ENCODE data around the gene SERINC1. TPM values are rescaled to one million over a fixed set of nuclear protein-coding genes. Genes with fewer than 3 reads are reported as not detected.
A peak's percentile ranks its signal among the peaks of the same experiment; 100 is the strongest.
"Not testable (repeated sequence)": the region's sequence is repeated elsewhere in the genome, so short reads cannot be mapped to it uniquely, and the experiment has no call there.

The SERINC1 gene
- total and polyA plus RNA-seq, 3 experiments from 2014 or later, result 61.7 to 130 (median 62.9) TPM

- no peak for DNase-seq
These were observed 13.5 kb downstream of the SERINC1 start for GRCh38 chr6:122458087-122458486.

GRCh38 chr6:122455116-122455515, 16.5 kb downstream of the SERINC1 start:
- POLR2A ChIA-PET, result interaction anchor here (1.5 kb wide), 1 partner anchor 16 kb away, joined by 4 read pairs; the partner anchor contains the start of gene SERINC1

More at GRCh38 chr6:122458087-122458486, 13.5 kb downstream of the SERINC1 start:
- Mint-ChIP-seq H3K27me3 (no peaks in the 10 kb centered on the region), H3K9me3 (no peaks in the 10 kb centered on the region), H3K36me3 (peaks cover 2 to 62% (median 18%) of the 10 kb centered on the region in 3 donors), H3K27ac (peak overlapping the region in 3 of 8 donors; percentile 14 to 25 (median 20)), H3K4me1 (peaks cover 77 to 89% (median 88%) of the 10 kb centered on the region in 3 donors), H3K4me3 (peak overlapping the region in 2 of 7 donors; percentile 16 to 22)
- Histone ChIP-seq H3K36me3 (ENCODE audit: insufficient read depth, low read length) (peaks cover 26% of the 10 kb centered on the region), H3K4me1 (ENCODE audit: insufficient read depth, low read length) (peaks cover 45% of the 10 kb centered on the region), H3K27me3 (ENCODE audit: insufficient read depth, low read length, poor library complexity, severe bottlenecking) (no peaks in the 10 kb centered on the region), H3K9me3 (ENCODE audit: low read length) (no peaks in the 10 kb centered on the region), H3K27ac (ENCODE audit: low read depth, low read length) (no peak overlapping the region), H3K4me3 (ENCODE audit: low read length) (no peak overlapping the region)
- CTCF ChIA-PET, result no interaction called here
- POLR2A ChIA-PET, result no interaction called here

GRCh38 chr6:122454673-122455072, 16.9 kb downstream of the SERINC1 start:
- Mint-ChIP-seq H3K27ac (peak overlapping the region in 2 of 8 donors; percentile 66 to 93), H3K4me1 (peaks cover 54 to 67% (median 65%) of the 10 kb centered on the region in 3 donors), H3K27me3 (no peaks in the 10 kb centered on the region), H3K36me3 (peaks cover 2 to 84% (median 27%) of the 10 kb centered on the region in 3 donors), H3K9me3 (no peaks in the 10 kb centered on the region), H3K4me3 (no peak overlapping the region)
- no peak overlapping the region for H3K4me3 ChIP-seq (ENCODE audit: low read length)
- H3K9me3 ChIP-seq (ENCODE audit: low read length), result no peaks in the 10 kb centered on the region
- H3K27ac ChIP-seq (ENCODE audit: low read depth, low read length), result no peak overlapping the region
- H3K36me3 ChIP-seq (ENCODE audit: insufficient read depth, low read length), result peaks cover 53% of the 10 kb centered on the region
- H3K27me3 ChIP-seq (ENCODE audit: insufficient read depth, low read length, poor library complexity, severe bottlenecking), result no peaks in the 10 kb centered on the region
- DNase-seq, result no peak
- peaks cover 16% of the 10 kb centered on the region for H3K4me1 ChIP-seq (ENCODE audit: insufficient read depth, low read length)
- ChIA-PET POLR2A (interaction anchor here (1.5 kb wide), 1 partner anchor 17 kb away, joined by 4 read pairs; the partner anchor contains the start of gene SERINC1), CTCF (no interaction called here)

More at GRCh38 chr6:122455116-122455515, 16.5 kb downstream of the SERINC1 start:
- H3K4me3 Mint-ChIP-seq; H3K9me3 Mint-ChIP-seq; H3K4me3 ChIP-seq (ENCODE audit: low read length); CTCF ChIA-PET; H3K27me3 Mint-ChIP-seq; H3K27me3 ChIP-seq (ENCODE audit: insufficient read depth, low read length, poor library complexity, severe bottlenecking); H3K9me3 ChIP-seq (ENCODE audit: low read length); DNase-seq; H3K27ac ChIP-seq (ENCODE audit: low read depth, low read length): not testable (repeated sequence)
- Mint-ChIP-seq H3K36me3 (peaks cover 2 to 80% (median 26%) of the 10 kb centered on the region in 3 donors), H3K27ac (peak overlapping the region in 2 of 8 donors; percentile 40 to 93), H3K4me1 (peaks cover 55 to 71% (median 68%) of the 10 kb centered on the region in 3 donors)
- H3K36me3 ChIP-seq (ENCODE audit: insufficient read depth, low read length), result peaks cover 48% of the 10 kb centered on the region
- peaks cover 20% of the 10 kb centered on the region for H3K4me1 ChIP-seq (ENCODE audit: insufficient read depth, low read length)

GRCh38 chr6:122452509-122452908, 19.1 kb downstream of the SERINC1 start:
- Histone ChIP-seq H3K4me1 (ENCODE audit: insufficient read depth, low read length) (no peaks in the 10 kb centered on the region), H3K9me3 (ENCODE audit: low read length) (no peaks in the 10 kb centered on the region), H3K4me3 (ENCODE audit: low read length) (no peak overlapping the region), H3K27ac (ENCODE audit: low read depth, low read length) (no peak overlapping the region), H3K36me3 (ENCODE audit: insufficient read depth, low read length) (peaks cover 68% of the 10 kb centered on the region), H3K27me3 (ENCODE audit: insufficient read depth, low read length, poor library complexity, severe bottlenecking) (no peaks in the 10 kb centered on the region)
- Mint-ChIP-seq H3K9me3 (no peaks in the 10 kb centered on the region), H3K4me1 (peaks cover 40 to 57% (median 48%) of the 10 kb centered on the region in 3 donors), H3K36me3 (peaks cover 2 to 88% (median 31%) of the 10 kb centered on the region in 3 donors), H3K27me3 (no peaks in the 10 kb centered on the region), H3K4me3 (no peak overlapping the region), H3K27ac (no peak overlapping the region)
- DNase-seq, result no peak
- ChIA-PET CTCF (interaction anchor here (1.2 kb wide), 1 partner anchor 39 kb away, joined by 3 read pairs; no protein-coding TSS in a partner anchor), POLR2A (no interaction called here)

GRCh38 chr6:122449069-122449468, 22.5 kb downstream of the SERINC1 start:
- Histone ChIP-seq H3K27ac (ENCODE audit: low read depth, low read length) (no peak overlapping the region), H3K9me3 (ENCODE audit: low read length) (no peaks in the 10 kb centered on the region), H3K36me3 (ENCODE audit: insufficient read depth, low read length) (peaks cover 79% of the 10 kb centered on the region), H3K4me1 (ENCODE audit: insufficient read depth, low read length) (no peaks in the 10 kb centered on the region), H3K4me3 (ENCODE audit: low read length) (no peak overlapping the region), H3K27me3 (ENCODE audit: insufficient read depth, low read length, poor library complexity, severe bottlenecking) (no peaks in the 10 kb centered on the region)
- CTCF ChIA-PET, result no interaction called here
- no peak for DNase-seq
- no peaks in the 10 kb centered on the region for H3K27me3 Mint-ChIP-seq
- POLR2A ChIA-PET, result no interaction called here
- peaks cover 0 to 88% (median 27%) of the 10 kb centered on the region in 3 donors for H3K36me3 Mint-ChIP-seq
- H3K27ac Mint-ChIP-seq, result peak overlapping the region in 6 of 8 donors; percentile 5 to 86 (median 35)
- H3K9me3 Mint-ChIP-seq, result no peaks in the 10 kb centered on the region
- peaks cover 22 to 43% (median 36%) of the 10 kb centered on the region in 3 donors for H3K4me1 Mint-ChIP-seq
- no peak overlapping the region for H3K4me3 Mint-ChIP-seq

GRCh38 chr6:122445274-122445673, 26.3 kb downstream of the SERINC1 start:
- Mint-ChIP-seq H3K27ac (peak overlapping the region in 1 of 8 donors; percentile 33), H3K4me1 (peaks cover 15 to 37% (median 31%) of the 10 kb centered on the region in 3 donors), H3K27me3 (no peaks in the 10 kb centered on the region), H3K9me3 (peaks cover 0 to 5% (median 0%) of the 10 kb centered on the region in 5 donors), H3K4me3 (no peak overlapping the region), H3K36me3 (peaks cover 11 to 89% (median 29%) of the 10 kb centered on the region in 3 donors)
- no peaks in the 10 kb centered on the region for H3K27me3 ChIP-seq (ENCODE audit: insufficient read depth, low read length, poor library complexity, severe bottlenecking)
- DNase-seq, result no peak
- no peak overlapping the region for H3K4me3 ChIP-seq (ENCODE audit: low read length)
- H3K9me3 ChIP-seq (ENCODE audit: low read length), result no peaks in the 10 kb centered on the region
- H3K36me3 ChIP-seq (ENCODE audit: insufficient read depth, low read length), result peaks cover 59% of the 10 kb centered on the region
- ChIA-PET CTCF (no interaction called here), POLR2A (no interaction called here)
- no peak overlapping the region for H3K27ac ChIP-seq (ENCODE audit: low read depth, low read length)
- H3K4me1 ChIP-seq (ENCODE audit: insufficient read depth, low read length), result no peaks in the 10 kb centered on the region

GRCh38 chr6:122438975-122439374, 32.6 kb downstream of the SERINC1 start:
- DNase-seq, result no peak
- Histone ChIP-seq H3K27me3 (ENCODE audit: insufficient read depth, low read length, poor library complexity, severe bottlenecking) (no peaks in the 10 kb centered on the region), H3K9me3 (ENCODE audit: low read length) (peaks cover 13% of the 10 kb centered on the region), H3K4me3 (ENCODE audit: low read length) (no peak overlapping the region), H3K27ac (ENCODE audit: low read depth, low read length) (no peak overlapping the region), H3K4me1 (ENCODE audit: insufficient read depth, low read length) (no peaks in the 10 kb centered on the region), H3K36me3 (ENCODE audit: insufficient read depth, low read length) (peaks cover 29% of the 10 kb centered on the region)
- POLR2A ChIA-PET, result interaction anchor here (1.2 kb wide), 1 partner anchor 11 kb away, joined by 3 read pairs; no protein-coding TSS in a partner anchor
- no peaks in the 10 kb centered on the region for H3K27me3 Mint-ChIP-seq
- peaks cover 3 to 18% (median 5%) of the 10 kb centered on the region in 5 donors for H3K9me3 Mint-ChIP-seq
- peak overlapping the region in 1 of 7 donors; percentile 58 for H3K4me3 Mint-ChIP-seq
- peaks cover 7 to 25% (median 12%) of the 10 kb centered on the region in 3 donors for H3K4me1 Mint-ChIP-seq
- peaks cover 34 to 83% (median 39%) of the 10 kb centered on the region in 3 donors for H3K36me3 Mint-ChIP-seq
- peak overlapping the region in 1 of 8 donors; percentile 69 for H3K27ac Mint-ChIP-seq
- CTCF ChIA-PET, result no interaction called here

GRCh38 chr6:122432816-122433215, 38.8 kb downstream of the SERINC1 start:
- POLR2A ChIA-PET, result no interaction called here
- CTCF ChIA-PET, result no interaction called here
- H3K4me1 Mint-ChIP-seq, result peaks cover 3 to 15% (median 13%) of the 10 kb centered on the region in 3 donors

More at GRCh38 chr6:122432816-122433215, 38.8 kb downstream of the SERINC1 start:
- no peak overlapping the region for H3K27ac ChIP-seq (ENCODE audit: low read depth, low read length)
- Mint-ChIP-seq H3K9me3 (peaks cover 0 to 2% (median 0%) of the 10 kb centered on the region in 5 donors), H3K27me3 (no peaks in the 10 kb centered on the region), H3K36me3 (peaks cover 3 to 79% (median 21%) of the 10 kb centered on the region in 3 donors), H3K27ac (peak overlapping the region in 5 of 8 donors; percentile 10 to 56 (median 36)), H3K4me3 (no peak overlapping the region)
- H3K9me3 ChIP-seq (ENCODE audit: low read length), result no peaks in the 10 kb centered on the region
- no peaks in the 10 kb centered on the region for H3K4me1 ChIP-seq (ENCODE audit: insufficient read depth, low read length)
- DNase-seq, result no peak
- no peaks in the 10 kb centered on the region for H3K27me3 ChIP-seq (ENCODE audit: insufficient read depth, low read length, poor library complexity, severe bottlenecking)
- H3K4me3 ChIP-seq (ENCODE audit: low read length), result no peak overlapping the region
- peaks cover 14% of the 10 kb centered on the region for H3K36me3 ChIP-seq (ENCODE audit: insufficient read depth, low read length)
